DND-41 (cell line): ENCODE measurements around the gene MROH7.
"Not testable (repeated sequence)": the region's sequence is repeated elsewhere in the genome, so short reads cannot be mapped to it uniquely, and the experiment has no call there.

ENCODE experiments used
- ATAC-seq: fragments of 200-7000 bp; cut with Tn5 transposase; 3 replicates; pipeline ENCODE4 v1.9.1; 2021; ENCODE audit warnings: low read depth; ENCODE audit not compliant: insufficient read depth
- DNase-seq: peaks from one replicate; pipeline ENCODE4 v3.0.0-alpha.2; 2020
- H2AFZ ChIP-seq: 2 replicates; pipeline ENCODE4 v1.6.0; 2012; ENCODE audit warnings: low read depth, low read length
- H3K27ac ChIP-seq: 2 replicates; pipeline ENCODE4 v1.5.1; 2012; ENCODE audit warnings: low read length, inconsistent platforms
- H3K27me3 ChIP-seq: fragments of 200-600 bp; sonication (generic); 2 replicates; pipeline ENCODE4 v1.6.0; 2012; ENCODE audit warnings: low read length, mild to moderate bottlenecking, inconsistent platforms; ENCODE audit not compliant: insufficient read depth, poor library complexity
- H3K36me3 ChIP-seq: 2 replicates; pipeline ENCODE4 v1.5.1; 2012; ENCODE audit warnings: low read length, inconsistent platforms; ENCODE audit not compliant: insufficient read depth
- H3K4me1 ChIP-seq: 2 replicates; pipeline ENCODE4 v1.5.1; 2012; ENCODE audit warnings: mild to moderate bottlenecking, low read length; ENCODE audit not compliant: insufficient read depth
- H3K4me2 ChIP-seq: 2 replicates; pipeline ENCODE4 v1.6.0; 2012; ENCODE audit warnings: mild to moderate bottlenecking, moderate library complexity, low read length, inconsistent platforms; ENCODE audit not compliant: insufficient read depth
- H3K4me3 ChIP-seq, 2 experiments: fragments of 200-600 bp in 1 of 2; shearing (Covaris generic) in 1 of 2; 2 replicates each; pipeline ENCODE4 v1.5.1; 2012 to 2016; ENCODE audit warnings: inconsistent platforms in 2 of 2, low read length in 2 of 2, mild to moderate bottlenecking in 2 of 2, low read depth in 1 of 2, moderate library complexity in 1 of 2
- H3K79me2 ChIP-seq: 2 replicates; pipeline ENCODE4 v1.6.0; 2012; ENCODE audit warnings: low read length, inconsistent platforms; ENCODE audit not compliant: insufficient read depth
- H3K9ac ChIP-seq: 2 replicates; pipeline ENCODE4 v1.6.0; 2012; ENCODE audit warnings: low read depth, mild to moderate bottlenecking, inconsistent platforms, low read length, moderate library complexity
- H3K9me3 ChIP-seq: 2 replicates; pipeline ENCODE4 v1.5.1; 2012; ENCODE audit warnings: low read length, moderate library complexity, mild to moderate bottlenecking, inconsistent platforms; ENCODE audit not compliant: insufficient read depth, severe bottlenecking
- H4K20me1 ChIP-seq: 2 replicates; pipeline ENCODE4 v1.6.0; 2012; ENCODE audit warnings: low read length; ENCODE audit not compliant: insufficient read depth
- EZH2 ChIP-seq: IDR thresholded peaks from 3 replicates; pipeline ENCODE4 v1.6.1; 2012; ENCODE audit warnings: borderline replicate concordance, low read depth, mild to moderate bottlenecking, moderate library complexity, low read length, inconsistent platforms; ENCODE audit not compliant: severe bottlenecking
- TF ChIP-seq, protein P1 (sequence below): IDR thresholded peaks from 2 replicates; pipeline ENCODE4 v1.5.1; 2012; ENCODE audit warnings: borderline replicate concordance, low read length, moderate library complexity, mild to moderate bottlenecking; ENCODE audit not compliant: poor library complexity, severe bottlenecking; ENCODE audit errors: extremely low read depth

The MROH7 gene

DNA sequence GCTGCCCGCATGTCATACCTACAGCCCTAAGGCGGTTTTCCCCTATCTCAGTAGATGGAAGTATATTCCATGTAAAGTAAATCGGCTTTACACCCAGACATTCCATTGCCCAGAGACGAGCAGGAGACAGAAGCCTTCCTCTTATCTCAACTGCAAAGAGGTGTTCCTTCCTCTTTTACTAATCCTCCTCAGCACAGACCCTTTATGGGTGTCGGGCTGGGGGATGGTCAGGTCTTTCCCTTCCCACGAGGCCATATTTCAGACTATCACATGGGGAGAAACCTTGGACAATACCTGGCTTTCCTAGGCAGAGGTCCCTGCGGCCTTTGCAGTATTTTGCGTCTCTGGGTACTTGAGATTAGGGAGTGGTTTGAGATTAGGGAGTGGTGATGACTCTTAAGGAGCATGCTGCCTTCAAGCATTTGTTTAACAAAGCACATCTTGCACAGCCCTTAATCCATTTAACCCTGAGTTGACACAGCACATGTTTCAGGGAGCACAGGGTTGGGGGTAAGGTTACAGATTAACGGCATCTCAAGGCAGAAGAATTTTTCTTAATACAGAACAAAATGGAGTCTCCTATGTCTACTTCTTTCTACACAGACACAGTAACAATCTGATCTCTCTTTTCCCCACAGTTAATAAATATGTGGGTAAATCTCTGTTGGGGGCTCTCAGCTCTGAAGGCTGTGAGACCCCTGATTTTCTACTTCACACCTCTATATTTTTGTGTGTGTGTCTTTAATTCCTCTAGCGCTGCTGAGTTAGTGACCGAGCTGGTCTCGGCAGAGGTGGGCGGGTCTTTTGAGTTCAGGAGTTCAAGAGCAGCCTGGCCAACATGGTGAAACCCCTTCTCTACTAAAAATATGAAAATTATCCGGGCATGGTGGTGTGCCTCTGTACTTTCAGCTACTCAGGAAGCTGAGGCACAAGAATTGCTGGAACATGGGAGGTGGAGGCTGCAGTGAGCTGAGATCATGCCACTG lies 4.8 kb upstream of the MROH7 start:
- not testable (repeated sequence) for H3K79me2 ChIP-seq, H3K27me3 ChIP-seq, H3K9ac ChIP-seq, ATAC-seq, H3K4me2 ChIP-seq, H3K27ac ChIP-seq, H4K20me1 ChIP-seq, H3K9me3 ChIP-seq, H3K4me1 ChIP-seq, H2AFZ ChIP-seq, DNase-seq, H3K4me3 ChIP-seq, H3K36me3 ChIP-seq

DNA sequence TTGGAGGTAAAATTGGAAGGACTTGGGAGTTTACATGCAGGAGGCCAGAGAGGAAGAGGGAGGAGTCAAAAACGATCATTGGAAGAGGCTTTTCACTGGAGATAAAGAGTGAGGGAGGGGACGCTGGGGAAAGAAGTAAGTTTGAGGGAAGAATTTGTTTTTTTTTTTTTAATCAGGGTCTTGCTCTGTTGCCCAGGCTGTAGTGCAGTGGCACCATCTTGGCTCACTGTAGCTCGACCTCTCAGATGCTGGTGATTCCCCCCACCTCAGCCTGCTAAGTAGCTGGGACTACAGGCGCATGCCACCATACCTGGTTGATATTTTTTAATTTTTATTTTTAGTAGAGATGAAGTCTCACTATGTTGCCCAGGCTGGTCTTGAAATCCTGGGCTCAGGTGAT lies 1.2 kb upstream of the MROH7 start:
- Histone ChIP-seq H3K9ac (no peak overlapping the region), H3K27ac (no peak overlapping the region), H3K4me2 (no peak overlapping the region), H3K9me3 (peaks cover 5% of the 10 kb centered on the region), H2AFZ (no peak overlapping the region), H3K4me1 (no peaks in the 10 kb centered on the region), H4K20me1 (no peaks in the 10 kb centered on the region), H3K36me3 (no peaks in the 10 kb centered on the region), H3K4me3 (no peak overlapping the region), H3K27me3 (peaks cover 4% of the 10 kb centered on the region), H3K79me2 (no peaks in the 10 kb centered on the region)
- DNase-seq (no peak), ATAC-seq (no peak)
- no peak for TF ChIP-seq EZH2
- TF ChIP-seq, protein P1, sequence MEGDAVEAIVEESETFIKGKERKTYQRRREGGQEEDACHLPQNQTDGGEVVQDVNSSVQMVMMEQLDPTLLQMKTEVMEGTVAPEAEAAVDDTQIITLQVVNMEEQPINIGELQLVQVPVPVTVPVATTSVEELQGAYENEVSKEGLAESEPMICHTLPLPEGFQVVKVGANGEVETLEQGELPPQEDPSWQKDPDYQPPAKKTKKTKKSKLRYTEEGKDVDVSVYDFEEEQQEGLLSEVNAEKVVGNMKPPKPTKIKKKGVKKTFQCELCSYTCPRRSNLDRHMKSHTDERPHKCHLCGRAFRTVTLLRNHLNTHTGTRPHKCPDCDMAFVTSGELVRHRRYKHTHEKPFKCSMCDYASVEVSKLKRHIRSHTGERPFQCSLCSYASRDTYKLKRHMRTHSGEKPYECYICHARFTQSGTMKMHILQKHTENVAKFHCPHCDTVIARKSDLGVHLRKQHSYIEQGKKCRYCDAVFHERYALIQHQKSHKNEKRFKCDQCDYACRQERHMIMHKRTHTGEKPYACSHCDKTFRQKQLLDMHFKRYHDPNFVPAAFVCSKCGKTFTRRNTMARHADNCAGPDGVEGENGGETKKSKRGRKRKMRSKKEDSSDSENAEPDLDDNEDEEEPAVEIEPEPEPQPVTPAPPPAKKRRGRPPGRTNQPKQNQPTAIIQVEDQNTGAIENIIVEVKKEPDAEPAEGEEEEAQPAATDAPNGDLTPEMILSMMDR: no peak

DNA sequence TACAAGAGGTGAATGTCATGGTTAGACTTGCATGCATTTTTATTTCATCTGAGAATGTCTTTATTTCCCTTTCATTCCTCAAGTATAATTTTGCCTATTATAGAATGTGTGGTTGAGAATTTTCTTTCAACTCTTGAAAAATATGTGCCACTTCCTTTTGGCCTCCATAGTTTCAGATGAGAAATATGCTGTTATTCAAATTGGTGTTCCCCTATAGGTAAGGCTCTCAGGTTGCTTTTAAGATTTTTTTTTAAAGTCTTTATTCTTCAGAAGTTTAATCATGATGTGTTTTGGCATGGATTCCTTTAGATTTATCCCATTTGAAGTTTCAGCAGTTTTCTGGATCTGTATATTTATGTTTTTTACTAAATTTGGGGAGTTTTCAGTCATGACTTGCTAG lies 2.1 kb downstream of the MROH7 start:
- ATAC-seq (no peak), DNase-seq (no peak)
- Histone ChIP-seq H2AFZ (no peak overlapping the region), H4K20me1 (no peaks in the 10 kb centered on the region), H3K36me3 (no peaks in the 10 kb centered on the region), H3K27me3 (peaks cover 4% of the 10 kb centered on the region), H3K4me1 (no peaks in the 10 kb centered on the region), H3K27ac (no peak overlapping the region), H3K9ac (no peak overlapping the region), H3K4me3 (no peak overlapping the region), H3K9me3 (peaks cover 5% of the 10 kb centered on the region), H3K4me2 (no peak overlapping the region), H3K79me2 (no peaks in the 10 kb centered on the region)
- no peak for TF ChIP-seq EZH2
- TF ChIP-seq, protein P1: no peak

DNA sequence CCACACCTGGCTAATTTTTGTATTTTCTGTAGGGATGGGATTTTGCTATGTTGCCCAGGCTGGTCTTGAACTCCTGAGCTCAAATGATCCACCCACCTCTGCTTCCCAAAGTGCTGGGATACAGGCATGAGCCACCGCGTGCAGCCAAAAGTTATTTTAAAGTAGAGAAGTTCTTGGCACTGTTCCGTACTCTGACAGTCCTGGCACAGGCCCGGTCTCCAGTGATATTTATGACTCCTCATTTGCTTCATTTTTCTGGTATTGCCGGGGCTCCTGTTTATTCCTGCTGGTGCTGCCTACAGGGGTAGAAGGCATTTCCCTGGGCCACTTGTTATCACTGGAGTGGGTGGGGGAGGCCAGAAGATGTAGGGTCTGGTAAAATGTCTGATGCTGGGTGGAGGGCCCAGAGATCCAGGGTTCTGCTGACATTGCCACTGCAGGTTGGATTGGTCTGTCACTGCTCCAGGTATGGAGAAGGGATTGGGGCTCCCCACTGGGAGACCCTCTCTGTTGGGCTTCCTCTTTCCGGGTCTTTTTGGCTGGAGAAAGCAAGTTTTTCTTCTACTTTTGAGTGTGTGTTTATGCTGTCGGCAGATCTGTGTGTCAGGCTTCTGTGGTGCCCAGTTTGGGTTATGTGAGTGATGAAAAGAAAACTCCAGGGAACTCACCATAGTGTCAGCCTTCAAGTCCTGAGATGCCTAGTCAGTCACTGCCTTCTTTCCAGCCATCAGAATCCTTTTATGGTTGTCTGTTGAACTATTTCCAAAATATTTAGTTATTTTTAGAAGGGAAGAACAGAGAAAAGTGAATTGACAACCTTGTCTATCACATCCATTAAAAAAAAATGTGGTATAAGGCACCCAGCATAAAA lies 4.5 kb downstream of the MROH7 start:
- H3K79me2 ChIP-seq: no peaks in the 10 kb centered on the region

More for the DNA sequence above, 4.5 kb downstream of the MROH7 start:
- Histone ChIP-seq H3K4me3 (no peak overlapping the region), H3K9ac (no peak overlapping the region), H3K36me3 (no peaks in the 10 kb centered on the region), H2AFZ (no peak overlapping the region), H3K4me2 (no peak overlapping the region), H4K20me1 (no peaks in the 10 kb centered on the region), H3K27ac (no peak overlapping the region), H3K27me3 (peaks cover 4% of the 10 kb centered on the region), H3K4me1 (no peaks in the 10 kb centered on the region), H3K9me3 (peaks cover 5% of the 10 kb centered on the region)
- ATAC-seq (no peak), DNase-seq (no peak)
- TF ChIP-seq EZH2: no peak
- TF ChIP-seq, protein P1: no peak
